HepG2 (cell line): ENCODE data around the gene SFT2D1. TPM values are rescaled to one million over a fixed set of nuclear protein-coding genes. Genes with fewer than 3 reads are reported as not detected.
A peak's percentile ranks its signal among the peaks of the same experiment; 100 is the strongest.

Experiments used
- ADNP ChIP-seq: sonication (generic); formaldehyde crosslinking; IDR thresholded peaks from 2 replicates; pipeline ENCODE4 v1.4.0; 2020; ENCODE audit warnings: missing genetic modification reagents
- FLYWCH1 ChIP-seq: sonication (generic); formaldehyde crosslinking; IDR thresholded peaks from 2 replicates; pipeline ENCODE4 v1.8.1; 2023; ENCODE audit warnings: mild to moderate bottlenecking, missing genetic modification reagents
- GPBP1L1 ChIP-seq: sonication (generic); formaldehyde crosslinking; IDR thresholded peaks from 2 replicates; pipeline ENCODE4 v1.5.0; 2020; ENCODE audit warnings: mild to moderate bottlenecking, missing genetic modification reagents
- HMG20A ChIP-seq: IDR thresholded peaks from 2 replicates; pipeline ENCODE4 v1.6.1; 2016; ENCODE audit warnings: borderline replicate concordance
- IRF2 ChIP-seq: IDR thresholded peaks from 2 replicates; pipeline ENCODE4 v1.6.1; 2018; ENCODE audit warnings: missing genetic modification reagents, missing compliant biosample characterization
- IRX3 ChIP-seq: sonication (generic); formaldehyde crosslinking; IDR thresholded peaks from 2 replicates; pipeline ENCODE4 v1.8.1; 2023; ENCODE audit warnings: mild to moderate bottlenecking, low read depth, missing genetic modification reagents, borderline replicate concordance
- KAT8 ChIP-seq: IDR thresholded peaks from 2 replicates; pipeline ENCODE4 v1.6.1; 2016; ENCODE audit warnings: missing genetic modification reagents, missing compliant biosample characterization
- KIAA2018 ChIP-seq: sonication (generic); formaldehyde crosslinking; IDR thresholded peaks from 2 replicates; pipeline ENCODE4 v1.5.0; 2020; ENCODE audit warnings: mild to moderate bottlenecking, missing genetic modification reagents, borderline replicate concordance
- NCOA5 ChIP-seq: sonication (generic); formaldehyde crosslinking; IDR thresholded peaks from 2 replicates; pipeline ENCODE4 v1.4.0; 2020; ENCODE audit warnings: missing genetic modification reagents
- POLR2G ChIP-seq: fragments of 200-400 bp; formaldehyde crosslinking; IDR thresholded peaks from 2 replicates; pipeline ENCODE4 v1.6.1; 2018; ENCODE audit warnings: mild to moderate bottlenecking, low read depth, low read length, moderate library complexity
- ZNF513 ChIP-seq: sonication (generic); formaldehyde crosslinking; conservative IDR thresholded peaks from 2 replicates; pipeline ENCODE4 v1.5.0; 2020; ENCODE audit warnings: missing genetic modification reagents
- ZNF567 ChIP-seq: sonication (generic); formaldehyde crosslinking; IDR thresholded peaks from 2 replicates; pipeline ENCODE4 v1.8.1; 2023; ENCODE audit warnings: mild to moderate bottlenecking, missing genetic modification reagents, borderline replicate concordance
- ZNF841 ChIP-seq: sonication (generic); formaldehyde crosslinking; IDR thresholded peaks from 2 replicates; pipeline ENCODE4 v1.8.1; 2023; ENCODE audit warnings: missing genetic modification reagents, borderline replicate concordance
- ZSCAN30 ChIP-seq: sonication (generic); formaldehyde crosslinking; IDR thresholded peaks from 2 replicates; pipeline ENCODE4 v1.5.0; 2020; ENCODE audit warnings: mild to moderate bottlenecking, missing genetic modification reagents
- polyA plus RNA-seq, 8 experiments: library from polyadenylated mRNA; depleted of rRNA in 3 of 8; stranded (reverse) in 7 of 8; unstranded in 1 of 8; fragments of >200 nt; fragmentation: Illumina TruSeq in 4 of 8; extraction: Trizol in 4 of 8; gene quantifications; 2 replicates each; pipeline versions ENCODE4 v1.2.1 to v1.2.3, GENCODE V29; 2011 to 2016; ENCODE audit warnings: low read depth in 4 of 8, missing spikeins in 1 of 8, mixed read lengths in 1 of 8; ENCODE audit not compliant: insufficient read depth in 1 of 8
- total RNA-seq, 5 experiments: library from RNA; depleted of rRNA; stranded (reverse); fragments of >200 nt; fragmentation: Illumina TruSeq; extraction: Trizol; gene quantifications; 2 replicates each; pipeline ENCODE4 v1.2.3, GENCODE V29; 2016; ENCODE audit warnings: low read depth in 1 of 5

Gene SFT2D1
- total and polyA plus RNA-seq, 2 of the 13 experiments (the other 11 are each of a cell fraction or from before 2014, with no cell fraction given), result 115 to 147 TPM

- TF ChIP-seq ZNF513 (CRISPR knock-in tag) (peak; percentile 96; the same call in 1 of the 2 replicates), FLYWCH1 (CRISPR knock-in tag) (no peak), KAT8 (peak; percentile 98), ZSCAN30 (CRISPR knock-in tag) (peak; percentile 33; the same call in 1 of the 2 replicates), ADNP (peak; percentile 55), GPBP1L1 (CRISPR knock-in tag) (no peak), POLR2G (peak; percentile 98), KIAA2018 (no peak), IRX3 (CRISPR knock-in tag) (no peak; the same call in 1 of the 2 replicates), ZNF841 (0 out of 2 replicates have a peak, but pooled peaks have one; percentile 39), HMG20A (CRISPR knock-in tag) (0 out of 2 replicates have a peak, but pooled peaks have one; percentile 12), ZNF567 (CRISPR knock-in tag) (peak; percentile 86; the same call in 1 of the 2 replicates), NCOA5 (CRISPR knock-in tag) (no peak), IRF2 (CRISPR knock-in tag) (peak; percentile 79)
Observed at GRCh38 chr6:166342349-166343149, at the start of gene SFT2D1 (continued).
